Measurements from ENCODE around the gene TPRG1. TPM values are rescaled to one million over a fixed set of nuclear protein-coding genes. Genes with fewer than 3 reads are reported as not detected.

TPRG1 gene
- polyA plus RNA-seq, 1 experiment = 0.42 TPM

DNA sequence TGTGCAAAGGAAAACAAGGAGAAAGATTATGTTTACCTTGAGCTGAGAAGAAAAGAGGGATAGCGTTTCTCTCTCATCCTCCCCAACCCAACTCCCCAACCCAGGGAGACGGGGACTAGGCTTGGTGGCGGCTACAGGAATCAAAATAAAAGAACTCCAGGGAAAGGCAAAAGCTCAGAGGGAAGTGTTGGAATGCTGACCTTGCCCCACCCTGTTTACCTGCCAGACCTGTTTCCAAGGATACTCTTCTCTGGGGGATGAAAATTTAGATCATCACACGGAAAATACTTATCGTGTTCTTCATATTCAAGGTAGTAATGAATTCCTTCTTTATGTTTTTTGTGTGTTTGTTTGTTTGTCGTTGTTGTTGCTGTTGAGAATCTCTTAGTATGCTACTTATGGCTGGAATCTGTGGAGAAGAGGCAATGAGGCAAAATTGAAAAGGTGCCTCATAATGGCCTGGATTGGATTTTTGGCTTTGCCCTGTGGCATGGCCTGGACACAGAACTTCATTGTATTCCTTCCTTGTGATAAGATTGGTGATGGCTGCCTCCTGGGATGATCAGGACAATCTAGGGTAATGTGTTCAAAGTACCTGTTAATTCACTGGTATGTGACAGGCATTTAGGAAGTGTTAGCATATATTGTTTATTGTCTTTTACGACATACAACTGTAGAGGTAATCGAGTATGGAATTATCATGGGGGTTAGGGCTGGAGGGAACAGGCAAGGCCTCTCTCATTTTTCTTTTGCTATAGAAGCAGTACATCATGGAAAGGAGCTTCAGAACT is 11.1 kb upstream of the TPRG1 start:
- Histone ChIP-seq H3K4me3 (ENCODE audit: low read depth, low read length) (no peak overlapping the region), H3K27me3 (ENCODE audit: control insufficient read depth, insufficient read depth, low read length) (peaks cover 15% of the 10 kb centered on the region), H3K9me3 (ENCODE audit: control insufficient read depth, insufficient read depth, low read length) (no peaks in the 10 kb centered on the region), H3K27ac (ENCODE audit: low read depth, low read length) (no peak overlapping the region)
- no peak for TF ChIP-seq CTCF (IDR thresholded peaks at IDR 0.05; ENCODE audit: low read depth, low read length)
- ChIA-PET CTCF (no interaction called here), POLR2A (no interaction called here)
- DNase-seq (ENCODE audit: low read depth, low spot score) = no peak

GRCh38 chr3:189165092-189165612 is 6.6 kb upstream of the TPRG1 start:
- TF ChIP-seq CTCF (IDR thresholded peaks at IDR 0.05; ENCODE audit: low read depth, low read length) = no peak
- CTCF ChIA-PET = no interaction called here
- Histone ChIP-seq H3K9me3 (ENCODE audit: control insufficient read depth, insufficient read depth, low read length) (no peaks in the 10 kb centered on the region), H3K27me3 (ENCODE audit: control insufficient read depth, insufficient read depth, low read length) (peaks cover 3% of the 10 kb centered on the region), H3K27ac (ENCODE audit: low read depth, low read length) (no peak overlapping the region), H3K4me3 (ENCODE audit: low read depth, low read length) (no peak overlapping the region)
- POLR2A ChIA-PET = no interaction called here
- no peak for DNase-seq (ENCODE audit: low read depth, low spot score)

- Histone ChIP-seq H3K9me3 (ENCODE audit: control insufficient read depth, insufficient read depth, low read length) (no peaks in the 10 kb centered on the region), H3K4me3 (ENCODE audit: low read depth, low read length) (no peak overlapping the region), H3K27me3 (ENCODE audit: control insufficient read depth, insufficient read depth, low read length) (no peaks in the 10 kb centered on the region), H3K27ac (ENCODE audit: low read depth, low read length) (no peak overlapping the region)
- no peak for DNase-seq (ENCODE audit: low read depth, low spot score)
- ChIA-PET CTCF (no interaction called here), POLR2A (no interaction called here)
- TF ChIP-seq CTCF (IDR thresholded peaks at IDR 0.05; ENCODE audit: low read depth, low read length) = no peak
Observed at GRCh38 chr3:189166321-189166720, 5.5 kb upstream of the TPRG1 start.

- no peak overlapping the region for H3K27ac ChIP-seq (ENCODE audit: low read depth, low read length)
- H3K27me3 ChIP-seq (ENCODE audit: control insufficient read depth, insufficient read depth, low read length) = no peaks in the 10 kb centered on the region
- no peak overlapping the region for H3K4me3 ChIP-seq (ENCODE audit: low read depth, low read length)
- no peak for TF ChIP-seq CTCF (IDR thresholded peaks at IDR 0.05; ENCODE audit: low read depth, low read length)
- H3K9me3 ChIP-seq (ENCODE audit: control insufficient read depth, insufficient read depth, low read length) = no peaks in the 10 kb centered on the region
- CTCF ChIA-PET = no interaction called here
- DNase-seq (ENCODE audit: low read depth, low spot score) = no peak
- POLR2A ChIA-PET = no interaction called here
Observed at GRCh38 chr3:189167027-189167766, 4.6 kb upstream of the TPRG1 start.

- CTCF ChIA-PET = interaction anchor here (1.1 kb wide), 1 partner anchor 23 kb away, joined by 3 read pairs; no protein-coding TSS in a partner anchor
Observed at GRCh38 chr3:189168711-189169110, 3.1 kb upstream of the TPRG1 start.

More at GRCh38 chr3:189168711-189169110, 3.1 kb upstream of the TPRG1 start:
- POLR2A ChIA-PET = no interaction called here
- H3K4me3 ChIP-seq (ENCODE audit: low read depth, low read length) = no peak overlapping the region
- TF ChIP-seq CTCF (IDR thresholded peaks at IDR 0.05; ENCODE audit: low read depth, low read length) = no peak
- H3K9me3 ChIP-seq (ENCODE audit: control insufficient read depth, insufficient read depth, low read length) = no peaks in the 10 kb centered on the region
- DNase-seq (ENCODE audit: low read depth, low spot score) = no peak
- H3K27me3 ChIP-seq (ENCODE audit: control insufficient read depth, insufficient read depth, low read length) = no peaks in the 10 kb centered on the region
- H3K27ac ChIP-seq (ENCODE audit: low read depth, low read length) = no peak overlapping the region

All from AG04450 (cell line).